Activated T-cell treated with anti-CD3 and anti-CD28 coated beads, Interleukin-2, amount 50 U/mL, for 1 hour (primary cell): ENCODE data around the gene ELMO1.

ENCODE experiments used
- DNase-seq: peaks from one replicate; pipeline ENCODE4 v3.0.0-alpha.2; 2020

The ELMO1 gene

DNA sequence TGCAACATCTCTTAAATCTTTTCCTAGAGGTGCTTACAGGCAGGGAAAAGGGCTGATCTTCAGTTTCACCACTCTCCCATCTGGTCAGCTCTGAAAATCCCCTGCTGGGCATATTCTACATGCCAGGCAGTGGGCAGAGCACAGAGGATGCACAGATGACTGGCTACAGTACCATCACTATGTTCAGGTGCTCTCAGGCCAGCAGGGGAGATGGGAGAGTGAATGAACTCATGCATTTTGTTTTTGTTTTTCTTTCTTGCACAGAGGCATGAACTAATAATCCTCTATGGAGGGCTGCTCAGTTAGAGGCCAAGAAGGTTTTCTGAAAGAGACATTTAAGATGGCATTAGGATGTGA, 19.3 kb downstream of the ELMO1 start:
- DNase-seq, result no peak

GRCh38 chr7:37428681-37429434, 19.8 kb downstream of the ELMO1 start:
- DNase-seq, result no peak

GRCh38 chr7:37427276-37427940, 21.3 kb downstream of the ELMO1 start:
- DNase-seq, result no peak

- DNase-seq, result no peak
Observed at GRCh38 chr7:37425498-37425897, 23.2 kb downstream of the ELMO1 start.

DNA sequence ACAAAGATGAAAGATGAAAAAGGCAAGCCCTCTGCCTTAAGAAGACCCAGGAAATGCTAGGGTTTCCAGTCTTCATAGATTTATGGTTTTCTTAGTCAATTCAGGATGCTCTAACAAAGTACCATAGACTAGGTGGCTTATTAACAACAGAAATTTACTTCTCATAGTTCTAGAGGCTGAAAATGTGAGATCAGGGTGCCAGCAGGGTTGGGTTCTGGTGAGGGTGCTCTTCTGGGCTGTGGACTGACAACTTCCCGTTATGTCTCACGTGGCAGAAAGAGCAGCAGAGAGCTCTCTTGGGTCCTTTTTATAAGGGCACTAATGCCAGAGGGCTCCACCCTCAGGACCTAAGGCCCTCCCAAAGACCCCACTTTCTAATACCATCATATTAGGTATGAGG, 23.7 kb downstream of the ELMO1 start:
- DNase-seq, result no peak

- no peak for DNase-seq
Observed at GRCh38 chr7:37424521-37424920, 24.1 kb downstream of the ELMO1 start.

GRCh38 chr7:37421861-37422500, 26.7 kb downstream of the ELMO1 start:
- no peak for DNase-seq

DNA sequence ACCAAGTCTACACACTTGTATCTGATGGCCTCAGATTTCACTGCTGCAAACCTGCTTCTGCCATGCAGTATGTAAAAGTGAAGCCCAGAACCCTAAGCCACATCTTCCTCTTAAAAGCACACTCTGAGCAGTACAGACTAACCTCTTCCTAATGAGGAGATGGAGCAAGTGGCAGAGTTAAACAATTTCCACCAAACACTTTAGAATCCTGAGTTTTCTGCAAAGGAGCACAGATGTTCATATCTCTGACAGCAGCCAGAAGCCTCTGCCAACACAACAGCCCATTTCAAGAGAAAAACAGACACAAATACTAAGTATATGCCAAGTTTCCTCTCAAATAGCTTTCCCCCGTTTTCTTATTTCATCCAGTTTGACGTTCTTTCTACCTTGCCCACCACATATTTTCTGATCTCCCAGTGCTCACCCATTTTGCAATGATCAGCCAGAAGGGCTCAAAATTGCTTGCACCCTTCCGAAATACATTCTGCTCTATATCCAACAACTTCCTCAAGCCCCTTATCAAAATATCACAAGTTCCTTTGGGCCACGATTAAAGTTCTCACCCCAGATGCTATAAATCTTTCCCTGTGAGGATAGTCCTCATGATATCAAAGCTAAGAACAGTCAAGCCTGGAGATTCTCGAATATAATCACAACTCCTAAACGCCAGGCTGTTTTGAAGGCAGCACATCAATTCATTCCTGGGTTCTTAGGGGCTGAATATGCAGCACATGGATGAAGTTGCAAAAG, 27.5 kb downstream of the ELMO1 start:
- no peak for DNase-seq

DNA sequence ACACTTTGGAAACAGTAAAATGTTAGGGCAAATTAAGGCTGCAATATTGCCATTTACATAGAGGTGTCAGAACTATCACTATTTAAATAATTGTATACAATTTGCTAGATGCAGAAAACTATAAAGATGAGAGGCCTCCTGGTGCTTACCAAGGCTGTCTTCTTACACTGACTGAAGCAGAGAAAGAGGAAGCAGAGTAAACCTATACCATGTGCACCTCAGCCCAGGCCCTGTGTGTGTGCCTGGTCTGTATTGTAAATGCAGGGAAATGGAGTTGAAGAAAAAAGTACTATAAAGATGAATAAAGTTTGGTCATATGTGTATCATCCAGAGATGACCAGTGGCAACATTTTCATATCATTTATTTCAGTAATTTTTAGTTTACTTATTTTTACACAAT, 29.2 kb downstream of the ELMO1 start:
- no peak for DNase-seq

- no peak for DNase-seq
Observed at GRCh38 chr7:37418381-37418780, 30.3 kb downstream of the ELMO1 start.

GRCh38 chr7:37417107-37417474, 31.6 kb downstream of the ELMO1 start:
- DNase-seq, result no peak

GRCh38 chr7:37416378-37417106, 32.1 kb downstream of the ELMO1 start:
- no peak for DNase-seq

DNA sequence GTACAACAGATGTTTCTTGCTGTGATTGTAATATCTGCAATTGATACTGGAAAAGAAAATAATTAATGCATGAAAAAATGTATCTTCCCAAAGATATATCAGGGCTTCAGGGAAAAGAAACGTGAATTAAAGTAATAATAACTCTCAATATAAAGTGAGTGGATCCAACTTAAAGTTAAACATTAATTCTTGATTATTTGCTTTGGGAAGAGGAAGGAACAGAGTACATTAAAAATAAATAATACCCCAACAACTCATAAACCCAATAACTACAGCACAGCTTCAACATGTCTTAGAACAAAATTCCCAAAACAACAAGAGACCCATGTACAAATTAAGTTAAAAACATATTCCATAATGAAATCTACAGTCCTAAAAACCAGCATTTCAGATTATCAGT, 33.0 kb downstream of the ELMO1 start:
- no peak for DNase-seq

DNA sequence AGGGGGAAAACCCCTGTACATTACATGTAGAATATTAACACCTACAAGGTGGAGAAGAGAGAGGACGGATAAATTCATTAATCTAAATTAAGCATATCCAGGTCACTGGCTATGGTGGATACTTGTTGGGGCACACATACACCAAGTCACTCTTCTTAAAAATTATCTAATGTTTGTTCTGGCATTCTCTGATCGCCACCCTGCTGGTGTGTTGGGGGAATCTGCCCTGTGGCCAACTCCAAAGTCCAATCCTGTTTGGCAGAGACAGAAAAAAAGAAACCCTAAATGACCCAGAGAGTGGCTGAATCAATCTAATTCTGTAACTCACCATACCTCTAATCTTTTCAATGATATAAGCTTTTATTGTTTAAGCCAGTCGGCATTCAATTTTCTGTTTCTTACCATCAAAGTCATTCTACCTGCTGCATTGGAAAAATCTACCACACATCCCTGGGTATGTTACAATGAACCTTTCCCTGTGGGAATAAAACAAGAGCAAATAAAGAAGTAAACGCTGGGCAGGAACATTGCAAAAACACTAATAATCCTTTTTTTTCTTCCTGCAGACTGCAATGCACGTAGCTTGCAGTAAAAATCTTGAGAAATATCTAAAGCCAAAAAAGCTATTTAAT, 34.2 kb downstream of the ELMO1 start:
- DNase-seq, result no peak

DNA sequence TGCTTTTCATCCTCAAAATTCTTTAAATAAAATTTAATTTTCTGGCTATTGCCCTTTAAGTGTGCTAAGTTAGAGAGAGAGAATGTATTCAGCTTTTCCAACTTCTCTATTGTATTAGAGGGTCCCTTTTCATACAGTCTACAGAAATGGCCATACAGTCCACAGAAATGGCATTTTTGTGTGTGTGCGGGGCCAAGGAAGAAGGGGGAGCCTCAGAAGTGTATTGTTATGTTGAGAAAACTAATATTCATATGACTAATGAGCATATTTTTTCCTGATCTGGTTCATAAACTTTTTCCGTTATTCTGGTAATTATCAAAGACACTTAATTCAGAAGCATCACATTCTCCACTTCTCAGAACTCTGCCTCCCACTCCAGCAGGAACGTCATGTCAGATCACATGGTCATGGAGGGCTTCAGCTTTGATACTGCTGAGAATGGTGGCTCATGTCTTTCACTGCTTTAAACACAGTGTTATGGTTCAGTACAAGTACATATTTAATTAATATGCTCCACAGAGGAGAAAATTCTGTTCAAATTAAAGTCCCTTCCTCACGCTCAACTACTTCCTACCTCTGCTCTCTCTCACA, 37.1 kb downstream of the ELMO1 start:
- no peak for DNase-seq

DNA sequence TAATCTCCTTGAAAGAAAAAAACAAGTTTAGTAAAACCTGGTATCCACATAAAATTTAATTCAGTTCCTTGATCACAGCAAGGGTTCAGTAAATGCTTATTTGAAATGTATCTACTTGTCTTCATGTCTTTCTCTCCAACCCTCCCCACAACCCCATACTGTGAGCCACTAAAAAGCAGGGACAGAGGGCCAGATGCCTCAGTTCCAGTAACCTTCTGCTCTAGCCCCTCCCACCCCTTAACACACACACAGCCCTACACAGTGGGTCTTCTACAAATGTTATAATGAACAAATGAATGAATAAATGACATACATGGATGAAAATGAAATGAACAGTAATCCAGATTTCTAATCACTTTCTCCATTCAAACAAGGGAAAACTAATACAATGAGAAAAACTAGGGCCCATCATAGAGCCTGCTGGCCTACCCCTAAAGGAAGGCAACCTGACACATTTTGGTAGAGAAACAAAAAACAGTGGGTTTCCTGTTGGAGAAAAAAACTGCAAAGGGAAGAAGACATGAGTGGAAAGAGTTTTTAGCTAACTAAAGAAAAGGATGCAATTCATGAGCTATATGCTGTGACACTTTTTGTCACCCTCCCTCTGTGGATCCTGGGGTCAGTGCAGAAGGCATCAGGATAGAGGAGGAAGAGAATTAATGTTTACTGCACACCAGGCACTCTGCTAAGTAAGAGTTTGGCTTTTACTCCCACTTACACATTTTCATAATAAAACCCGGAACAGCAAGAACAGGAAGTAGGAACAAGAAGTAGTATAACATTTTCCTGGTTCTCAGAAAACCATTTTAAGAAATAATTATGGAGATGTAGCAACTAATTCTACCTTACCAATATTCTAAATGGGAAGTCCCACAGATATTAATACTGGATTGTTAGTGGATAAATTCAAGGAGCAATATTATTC, 38.1 kb downstream of the ELMO1 start:
- DNase-seq, result no peak

DNA sequence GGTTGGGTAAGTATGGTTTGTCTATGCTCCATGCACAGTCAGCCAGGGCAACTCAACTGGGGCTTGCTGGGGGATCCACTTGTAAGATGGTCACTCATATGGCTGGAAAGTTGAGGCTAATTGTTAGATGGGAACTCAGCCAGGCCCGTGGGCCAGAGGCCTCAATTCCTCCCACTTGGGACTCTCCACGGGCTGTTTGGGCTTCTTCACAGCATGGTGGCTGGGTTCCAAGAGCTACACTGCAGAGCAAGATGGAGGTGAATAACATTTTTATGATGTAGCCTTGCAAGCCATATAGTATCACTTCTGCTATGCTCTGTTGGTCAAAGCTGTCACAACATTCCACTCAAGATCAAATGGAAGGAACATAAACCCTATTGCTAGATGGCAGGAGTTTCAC, 39.2 kb downstream of the ELMO1 start:
- no peak for DNase-seq

DNA sequence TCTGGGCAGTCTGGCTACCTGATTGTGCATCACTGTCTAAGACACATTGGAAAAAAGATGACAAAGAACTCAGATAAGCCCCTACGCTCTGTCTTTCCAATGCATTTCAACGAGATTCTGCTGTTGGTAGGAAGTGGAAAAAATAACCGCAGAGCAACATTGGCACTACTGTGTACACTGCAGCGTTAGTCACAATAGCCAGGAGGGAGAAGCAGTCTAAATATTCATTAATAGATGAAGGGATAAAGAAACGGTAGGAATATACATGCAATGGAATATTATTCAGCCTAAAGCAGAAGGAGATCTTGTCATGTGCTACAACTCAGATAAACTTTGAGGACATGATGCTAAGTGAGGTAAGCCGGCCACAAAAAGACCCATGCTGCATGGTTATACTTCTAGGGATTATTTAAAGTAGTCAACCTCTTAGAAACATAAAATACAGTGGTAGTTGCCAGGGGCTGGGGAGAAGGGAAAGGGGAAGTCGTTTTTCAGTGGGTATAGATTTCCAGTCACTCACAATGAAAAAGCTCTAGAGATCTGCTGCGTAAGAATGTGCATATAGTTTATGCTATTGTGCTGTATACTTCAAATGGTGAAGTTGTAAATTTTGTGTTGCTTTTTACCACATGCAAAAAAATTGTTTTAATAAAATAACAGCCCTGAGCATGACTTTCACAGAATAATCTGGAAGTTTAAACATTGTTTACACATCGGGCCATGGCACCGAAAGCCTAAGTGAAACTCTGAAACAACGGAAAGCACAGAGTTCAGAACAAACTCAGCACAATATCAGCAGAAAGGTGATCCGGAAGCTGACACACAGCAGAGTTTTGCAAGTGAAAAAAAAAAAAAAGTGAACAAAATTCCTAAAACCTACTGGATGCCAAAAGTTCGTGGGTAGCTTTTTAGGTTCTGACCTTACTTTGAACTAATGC, 40.1 kb downstream of the ELMO1 start:
- no peak for DNase-seq

DNA sequence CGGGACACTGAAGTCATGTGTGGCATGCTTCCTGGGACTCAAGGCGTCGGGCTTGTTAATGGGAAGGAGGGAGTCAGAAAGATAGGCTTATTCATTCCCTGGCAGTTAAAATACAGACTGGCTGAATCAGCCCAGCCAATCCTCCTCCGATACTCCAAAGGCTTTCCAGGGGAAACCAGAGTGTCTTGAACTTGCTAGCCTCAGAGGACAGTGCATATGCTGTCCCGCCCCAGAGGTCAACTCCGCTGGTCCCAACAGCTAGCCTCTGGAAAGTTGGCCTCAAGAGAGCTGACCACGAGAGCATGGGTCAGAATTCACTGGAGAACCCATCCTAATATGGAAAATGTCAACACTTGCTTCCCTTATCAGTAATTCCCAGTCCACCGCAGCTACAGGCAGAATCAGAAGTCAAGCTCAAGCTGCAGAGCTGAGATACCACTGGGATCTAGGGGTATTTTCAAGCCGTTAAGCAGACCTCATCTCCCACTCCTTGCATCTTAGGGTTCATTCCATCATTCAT, 43.0 kb downstream of the ELMO1 start:
- no peak for DNase-seq

GRCh38 chr7:37405128-37405527, 43.5 kb downstream of the ELMO1 start:
- DNase-seq, result no peak
